DOHH2 (cell line): Measurements from ENCODE around the gene GRIA1.

Source experiments
- CTCF ChIP-seq: fragments of 200-600 bp; sonication (generic); IDR thresholded peaks from one replicate; pipeline ENCODE4 v1.5.1; 2014; ENCODE audit warnings: antibody characterized with exemption, mild to moderate bottlenecking, low read depth, low read length; ENCODE audit not compliant: poor library complexity, severe bottlenecking
- EZH2phosphoT487 ChIP-seq: fragments of 200-600 bp; sonication (generic); IDR thresholded peaks from 2 replicates; pipeline ENCODE4 v1.6.1; 2017; ENCODE audit warnings: borderline replicate concordance, mild to moderate bottlenecking, antibody characterized with exemption, low read length, moderate library complexity, mixed read lengths

DNA sequence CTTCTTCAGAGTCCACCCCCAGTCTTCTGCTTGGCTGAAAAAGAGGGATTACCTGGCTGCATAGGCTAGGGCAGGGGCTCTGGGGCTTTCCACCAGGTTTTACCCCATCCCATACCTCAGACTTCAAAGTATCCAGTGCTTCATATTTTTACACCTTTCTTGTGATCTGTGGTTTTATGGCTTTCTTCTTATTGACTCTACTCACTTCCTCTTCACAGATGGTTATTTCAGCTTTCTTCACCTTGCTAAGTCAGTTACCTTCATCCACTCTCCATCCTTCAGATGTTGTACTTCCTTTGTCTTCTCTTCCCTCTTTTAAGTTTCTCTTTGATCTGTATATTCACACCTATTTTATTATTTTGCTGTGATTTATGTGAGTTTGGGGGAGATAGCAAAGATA is 104.3 kb downstream of the GRIA1 start:
- TF ChIP-seq CTCF: no peak
- TF ChIP-seq EZH2phosphoT487: no peak
